GM06990 (cell line): Measurements from ENCODE around the gene SYNE3.

Experiments
- DNase-seq: peaks from one replicate; pipeline ENCODE4 v3.0.0-alpha.2; 2011; ENCODE audit not compliant: insufficient read length; ENCODE audit errors: extremely low read depth
- H3K27me3 ChIP-seq: replicated peaks from 2 replicates; pipeline ENCODE4 v1.6.0; 2011; ENCODE audit warnings: low read length; ENCODE audit not compliant: control insufficient read depth, insufficient read depth
- H3K36me3 ChIP-seq: 2 replicates; pipeline ENCODE4 v1.5.1; 2011; ENCODE audit warnings: low read length; ENCODE audit not compliant: control insufficient read depth, insufficient read depth
- H3K4me3 ChIP-seq: replicated peaks from 2 replicates; pipeline ENCODE4 v1.5.1; 2011; ENCODE audit warnings: low read depth, mild to moderate bottlenecking, control low read depth, low read length
- CTCF ChIP-seq: IDR thresholded peaks from 2 replicates; pipeline ENCODE4 v1.5.1; 2011; ENCODE audit warnings: low read length, control low read depth, mild to moderate bottlenecking, inconsistent platforms; ENCODE audit not compliant: insufficient read depth, poor library complexity, severe bottlenecking

SYNE3 gene

GRCh38 chr14:95471016-95471415 is 45.4 kb downstream of the SYNE3 start:
- Histone ChIP-seq H3K27me3 (no peaks in the 10 kb centered on the region), H3K4me3 (no peak overlapping the region), H3K36me3 (peaks cover 68% of the 10 kb centered on the region)
- DNase-seq: no peak
- no peak for TF ChIP-seq CTCF

- no peak for DNase-seq
- Histone ChIP-seq H3K36me3 (peaks cover 62% of the 10 kb centered on the region), H3K4me3 (no peak overlapping the region), H3K27me3 (no peaks in the 10 kb centered on the region)
- no peak for TF ChIP-seq CTCF
Measured at GRCh38 chr14:95469134-95469481, 47.3 kb downstream of the SYNE3 start.

GRCh38 chr14:95468448-95469133 is 47.9 kb downstream of the SYNE3 start:
- TF ChIP-seq CTCF: no peak
- no peak for DNase-seq
- H3K4me3 ChIP-seq: no peak overlapping the region
- no peaks in the 10 kb centered on the region for H3K27me3 ChIP-seq
- H3K36me3 ChIP-seq: peaks cover 59% of the 10 kb centered on the region

- DNase-seq: no peak
- H3K36me3 ChIP-seq: peaks cover 56% of the 10 kb centered on the region
- TF ChIP-seq CTCF: no peak
- no peak overlapping the region for H3K4me3 ChIP-seq
- H3K27me3 ChIP-seq: no peaks in the 10 kb centered on the region
Measured at GRCh38 chr14:95467657-95468056, 48.8 kb downstream of the SYNE3 start.

GRCh38 chr14:95467232-95467631 is 49.2 kb downstream of the SYNE3 start:
- H3K27me3 ChIP-seq: no peaks in the 10 kb centered on the region
- no peak for TF ChIP-seq CTCF
- DNase-seq: no peak
- H3K4me3 ChIP-seq: no peak overlapping the region
- H3K36me3 ChIP-seq: peaks cover 55% of the 10 kb centered on the region
